K562 (cell line): Measurements from ENCODE around the gene HDHD5. TPM values are rescaled to one million over a fixed set of nuclear protein-coding genes. Genes with fewer than 3 reads are reported as not detected.

Source experiments
- DIDO1 ChIP-seq: fragments of 450-650 bp; IDR thresholded peaks from 2 replicates; pipeline ENCODE4 v1.6.1; 2016; ENCODE audit warnings: low read depth, missing biosample characterization, missing genetic modification characterization
- ELF4 ChIP-seq: fragments of 450-650 bp; formaldehyde crosslinking; IDR thresholded peaks from 2 replicates; pipeline ENCODE4 v1.4.0; 2022; ENCODE audit warnings: missing genetic modification characterization
- HDAC8 ChIP-seq: fragments of 450-650 bp; IDR thresholded peaks from 2 replicates; pipeline ENCODE4 v1.6.1; 2016; ENCODE audit warnings: mild to moderate bottlenecking, missing genetic modification characterization, moderate library complexity, missing compliant biosample characterization
- JUN ChIP-seq, 2 experiments: sonication (generic) in 1 of 2; formaldehyde crosslinking in 1 of 2; IDR thresholded peaks; 2 replicates each; pipeline versions ENCODE4 v1.6.1 to v1.8.0; 2012 to 2022; ENCODE audit warnings: borderline replicate concordance in 2 of 2, mild to moderate bottlenecking in 2 of 2, improper control_type of control experiment in 1 of 2, low read depth in 1 of 2, low read length in 1 of 2, missing genetic modification reagents in 1 of 2
- MED1 ChIP-seq: sonication (generic); formaldehyde crosslinking; IDR thresholded peaks from 2 replicates; pipeline ENCODE4 v1.8.1; 2023; ENCODE audit warnings: missing genetic modification reagents, borderline replicate concordance
- MYC ChIP-seq, 2 experiments: fragments of 250-450 bp in 1 of 2; sonication (Bioruptor Pico) in 1 of 2; IDR thresholded peaks; 2 replicates each; pipeline versions ENCODE4 v1.5.1 to v1.6.1; 2012 to 2021; ENCODE audit warnings: low read depth in 2 of 2, borderline replicate concordance in 1 of 2, improper control_type of control experiment in 1 of 2, low read length in 1 of 2, mild to moderate bottlenecking in 1 of 2, moderate library complexity in 1 of 2
- RBM25 ChIP-seq: fragments of 200-400 bp; formaldehyde crosslinking; IDR thresholded peaks from 2 replicates; pipeline ENCODE4 v1.6.1; 2018; ENCODE audit warnings: low read length, low read depth, moderate library complexity; ENCODE audit not compliant: severe bottlenecking
- SIRT6 ChIP-seq: IDR thresholded peaks from one replicate; pipeline ENCODE4 v1.6.1; 2012; ENCODE audit warnings: low read depth, mild to moderate bottlenecking, control low read depth, inconsistent platforms, low read length, moderate library complexity
- SMAD3 ChIP-seq: fragments of 450-650 bp; formaldehyde crosslinking; conservative IDR thresholded peaks from 2 replicates; pipeline ENCODE4 v1.4.0; 2020; ENCODE audit warnings: mild to moderate bottlenecking
- ZBTB1 ChIP-seq: sonication (generic); formaldehyde crosslinking; IDR thresholded peaks from 2 replicates; pipeline ENCODE4 v1.8.1; 2023; ENCODE audit warnings: missing genetic modification reagents, low read depth, mild to moderate bottlenecking, borderline replicate concordance
- polyA plus RNA-seq, 8 experiments: library from polyadenylated mRNA; depleted of rRNA in 4 of 8; stranded (reverse) in 5 of 8; unstranded in 3 of 8; fragments of >200 nt; fragmentation: Nextera tagmentation in 2 of 8; fragmentation: Illumina TruSeq in 1 of 8; extraction: Ambion mirVana in 2 of 8; extraction: Trizol in 1 of 8; gene quantifications; 2 replicates each; pipeline versions ENCODE4 v1.2.1 to v1.2.3, GENCODE V29; 2011 to 2014; ENCODE audit warnings: inconsistent platforms in 1 of 8, missing spikeins in 1 of 8
- total RNA-seq, 7 experiments: library from RNA; depleted of rRNA in 6 of 7; stranded (reverse); fragments of >200 nt in 6 of 7; fragmentation: Illumina TruSeq in 2 of 7; extraction: Trizol in 2 of 7; gene quantifications; 2 replicates each; pipeline versions ENCODE4 v1.2.1 to v1.2.3, GENCODE V29; 2011 to 2021; ENCODE audit warnings: low replicate concordance in 1 of 7
- TF ChIP-seq, protein P1 (sequence below): fragments of 450-650 bp; IDR thresholded peaks from 2 replicates; pipeline ENCODE4 v1.6.1; 2016; ENCODE audit warnings: low read depth
- TF ChIP-seq, protein P2 (sequence below): fragments of 250-450 bp; sonication (Bioruptor Pico); IDR thresholded peaks from 2 replicates; pipeline ENCODE4 v1.5.0; 2020; ENCODE audit warnings: mild to moderate bottlenecking
- TF ChIP-seq, protein P3 (sequence below): fragments of 250-450 bp; sonication (Bioruptor Pico); IDR thresholded peaks from 2 replicates; pipeline ENCODE4 v1.9.0; 2021; ENCODE audit warnings: mild to moderate bottlenecking, inconsistent platforms

HDHD5 gene
- total and polyA plus RNA-seq, 9 of the 15 experiments (the other 6 are each of a cell fraction or from before 2014, with no cell fraction given), result 1.6 to 36.6 (median 24.2) TPM

DNA sequence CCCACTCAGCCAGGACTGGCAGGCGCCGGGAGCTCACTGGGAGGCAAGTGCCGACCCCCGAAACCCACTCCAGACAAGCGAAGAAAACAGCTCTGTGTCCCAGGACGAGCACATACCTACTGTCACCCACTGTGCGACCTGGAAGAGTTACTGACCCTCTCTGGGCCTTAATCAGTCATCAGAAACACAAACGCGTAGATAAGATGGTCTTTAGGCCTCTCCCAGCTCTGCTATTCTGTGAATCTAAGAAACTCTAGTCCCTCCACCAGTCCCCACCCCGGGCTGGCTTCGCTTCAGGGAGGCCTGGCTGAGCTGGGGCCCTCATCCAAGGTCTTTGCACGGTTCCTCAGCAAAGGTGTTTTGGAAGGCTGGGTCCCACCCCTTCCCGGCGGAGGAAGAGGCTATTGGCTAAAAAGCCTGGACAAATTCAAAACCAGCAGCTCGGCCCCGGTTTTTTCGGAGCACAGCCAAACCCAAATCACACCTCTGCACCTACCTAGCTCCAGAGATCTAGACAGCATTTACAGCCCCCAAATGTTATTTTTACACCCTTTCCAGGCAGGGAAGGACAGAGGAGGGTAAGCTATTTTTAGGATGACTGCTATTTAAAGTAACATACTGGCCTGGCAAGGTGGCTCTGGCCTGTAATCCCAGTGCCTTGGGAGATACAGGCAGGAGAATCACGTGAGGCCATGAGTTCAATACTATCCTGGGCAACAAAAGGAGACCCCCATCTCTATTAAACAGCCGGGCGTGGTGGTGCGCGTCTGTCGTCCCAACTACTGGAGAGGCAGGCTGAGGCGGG lies 13.2 kb upstream of the HDHD5 start (continued):
- TF ChIP-seq, protein P1, sequence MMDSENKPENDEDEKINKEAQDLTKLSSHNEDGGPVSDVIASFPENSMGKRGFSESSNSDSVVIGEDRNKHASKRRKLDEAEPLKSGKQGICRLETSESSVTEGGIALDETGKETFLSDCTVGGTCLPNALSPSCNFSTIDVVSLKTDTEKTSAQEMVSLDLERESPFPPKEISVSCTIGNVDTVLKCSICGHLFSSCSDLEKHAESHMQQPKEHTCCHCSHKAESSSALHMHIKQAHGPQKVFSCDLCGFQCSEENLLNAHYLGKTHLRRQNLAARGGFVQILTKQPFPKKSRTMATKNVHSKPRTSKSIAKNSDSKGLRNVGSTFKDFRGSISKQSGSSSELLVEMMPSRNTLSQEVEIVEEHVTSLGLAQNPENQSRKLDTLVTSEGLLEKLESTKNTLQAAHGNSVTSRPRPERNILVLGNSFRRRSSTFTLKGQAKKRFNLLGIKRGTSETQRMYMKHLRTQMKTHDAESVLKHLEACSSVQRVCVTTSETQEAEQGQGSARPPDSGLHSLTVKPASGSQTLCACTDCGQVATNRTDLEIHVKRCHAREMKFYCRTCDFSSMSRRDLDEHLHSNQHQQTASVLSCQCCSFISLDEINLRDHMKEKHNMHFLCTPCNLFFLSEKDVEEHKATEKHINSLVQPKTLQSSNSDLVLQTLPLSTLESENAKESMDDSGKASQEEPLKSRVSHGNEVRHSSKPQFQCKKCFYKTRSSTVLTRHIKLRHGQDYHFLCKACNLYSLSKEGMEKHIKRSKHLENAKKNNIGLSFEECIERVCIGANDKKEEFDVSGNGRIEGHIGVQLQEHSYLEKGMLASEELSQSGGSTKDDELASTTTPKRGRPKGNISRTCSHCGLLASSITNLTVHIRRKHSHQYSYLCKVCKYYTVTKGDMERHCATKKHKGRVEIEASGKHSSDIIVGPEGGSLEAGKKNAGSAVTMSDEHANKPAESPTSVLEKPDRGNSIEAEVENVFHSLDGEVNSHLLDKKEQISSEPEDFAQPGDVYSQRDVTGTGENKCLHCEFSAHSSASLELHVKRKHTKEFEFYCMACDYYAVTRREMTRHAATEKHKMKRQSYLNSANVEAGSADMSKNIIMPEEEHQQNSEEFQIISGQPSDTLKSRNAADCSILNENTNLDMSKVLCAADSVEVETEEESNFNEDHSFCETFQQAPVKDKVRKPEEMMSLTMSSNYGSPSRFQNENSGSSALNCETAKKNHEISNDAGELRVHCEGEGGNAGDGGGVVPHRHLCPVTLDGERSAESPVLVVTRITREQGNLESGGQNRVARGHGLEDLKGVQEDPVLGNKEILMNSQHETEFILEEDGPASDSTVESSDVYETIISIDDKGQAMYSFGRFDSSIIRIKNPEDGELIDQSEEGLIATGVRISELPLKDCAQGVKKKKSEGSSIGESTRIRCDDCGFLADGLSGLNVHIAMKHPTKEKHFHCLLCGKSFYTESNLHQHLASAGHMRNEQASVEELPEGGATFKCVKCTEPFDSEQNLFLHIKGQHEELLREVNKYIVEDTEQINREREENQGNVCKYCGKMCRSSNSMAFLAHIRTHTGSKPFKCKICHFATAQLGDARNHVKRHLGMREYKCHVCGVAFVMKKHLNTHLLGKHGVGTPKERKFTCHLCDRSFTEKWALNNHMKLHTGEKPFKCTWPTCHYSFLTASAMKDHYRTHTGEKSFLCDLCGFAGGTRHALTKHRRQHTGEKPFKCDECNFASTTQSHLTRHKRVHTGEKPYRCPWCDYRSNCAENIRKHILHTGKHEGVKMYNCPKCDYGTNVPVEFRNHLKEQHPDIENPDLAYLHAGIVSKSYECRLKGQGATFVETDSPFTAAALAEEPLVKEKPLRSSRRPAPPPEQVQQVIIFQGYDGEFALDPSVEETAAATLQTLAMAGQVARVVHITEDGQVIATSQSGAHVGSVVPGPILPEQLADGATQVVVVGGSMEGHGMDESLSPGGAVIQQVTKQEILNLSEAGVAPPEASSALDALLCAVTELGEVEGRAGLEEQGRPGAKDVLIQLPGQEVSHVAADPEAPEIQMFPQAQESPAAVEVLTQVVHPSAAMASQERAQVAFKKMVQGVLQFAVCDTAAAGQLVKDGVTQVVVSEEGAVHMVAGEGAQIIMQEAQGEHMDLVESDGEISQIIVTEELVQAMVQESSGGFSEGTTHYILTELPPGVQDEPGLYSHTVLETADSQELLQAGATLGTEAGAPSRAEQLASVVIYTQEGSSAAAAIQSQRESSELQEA, result no peak
- TF ChIP-seq JUN (IDR thresholded peaks at IDR 0.05; ENCODE audit: borderline replicate concordance, low read depth, low read length) (no peak), JUN (CRISPR knock-in tag; IDR thresholded peaks at IDR 0.05; ENCODE audit: borderline replicate concordance) (no peak), MED1 (CRISPR knock-in tag) (no peak), DIDO1 (tag) (no peak), ZBTB1 (CRISPR knock-in tag) (no peak), SIRT6 (no peak), SMAD3 (CRISPR knock-in tag) (no peak), HDAC8 (no peak), RBM25 (peak; percentile 43), MYC (IDR thresholded peaks at IDR 0.05; ENCODE audit: low read depth, low read length) (no peak), MYC (CRISPR knock-in tag; IDR thresholded peaks at IDR 0.05; ENCODE audit: borderline replicate concordance, low read depth) (no peak), ELF4 (CRISPR knock-in tag) (no peak)
- TF ChIP-seq, protein P2, sequence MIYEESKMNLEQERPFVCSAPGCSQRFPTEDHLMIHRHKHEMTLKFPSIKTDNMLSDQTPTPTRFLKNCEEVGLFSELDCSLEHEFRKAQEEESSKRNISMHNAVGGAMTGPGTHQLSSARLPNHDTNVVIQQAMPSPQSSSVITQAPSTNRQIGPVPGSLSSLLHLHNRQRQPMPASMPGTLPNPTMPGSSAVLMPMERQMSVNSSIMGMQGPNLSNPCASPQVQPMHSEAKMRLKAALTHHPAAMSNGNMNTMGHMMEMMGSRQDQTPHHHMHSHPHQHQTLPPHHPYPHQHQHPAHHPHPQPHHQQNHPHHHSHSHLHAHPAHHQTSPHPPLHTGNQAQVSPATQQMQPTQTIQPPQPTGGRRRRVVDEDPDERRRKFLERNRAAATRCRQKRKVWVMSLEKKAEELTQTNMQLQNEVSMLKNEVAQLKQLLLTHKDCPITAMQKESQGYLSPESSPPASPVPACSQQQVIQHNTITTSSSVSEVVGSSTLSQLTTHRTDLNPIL (CRISPR knock-in tag), result no peak
- TF ChIP-seq, protein P3, sequence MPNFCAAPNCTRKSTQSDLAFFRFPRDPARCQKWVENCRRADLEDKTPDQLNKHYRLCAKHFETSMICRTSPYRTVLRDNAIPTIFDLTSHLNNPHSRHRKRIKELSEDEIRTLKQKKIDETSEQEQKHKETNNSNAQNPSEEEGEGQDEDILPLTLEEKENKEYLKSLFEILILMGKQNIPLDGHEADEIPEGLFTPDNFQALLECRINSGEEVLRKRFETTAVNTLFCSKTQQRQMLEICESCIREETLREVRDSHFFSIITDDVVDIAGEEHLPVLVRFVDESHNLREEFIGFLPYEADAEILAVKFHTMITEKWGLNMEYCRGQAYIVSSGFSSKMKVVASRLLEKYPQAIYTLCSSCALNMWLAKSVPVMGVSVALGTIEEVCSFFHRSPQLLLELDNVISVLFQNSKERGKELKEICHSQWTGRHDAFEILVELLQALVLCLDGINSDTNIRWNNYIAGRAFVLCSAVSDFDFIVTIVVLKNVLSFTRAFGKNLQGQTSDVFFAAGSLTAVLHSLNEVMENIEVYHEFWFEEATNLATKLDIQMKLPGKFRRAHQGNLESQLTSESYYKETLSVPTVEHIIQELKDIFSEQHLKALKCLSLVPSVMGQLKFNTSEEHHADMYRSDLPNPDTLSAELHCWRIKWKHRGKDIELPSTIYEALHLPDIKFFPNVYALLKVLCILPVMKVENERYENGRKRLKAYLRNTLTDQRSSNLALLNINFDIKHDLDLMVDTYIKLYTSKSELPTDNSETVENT, result no peak
